ENCODE data around the gene PHC3. TPM values are rescaled to one million over a fixed set of nuclear protein-coding genes. Genes with fewer than 3 reads are reported as not detected.

Gene PHC3
- total and polyA plus RNA-seq, 2 of the 13 experiments (the other 11 are each of a cell fraction or from before 2014, with no cell fraction given), result 24.1 to 49.0 TPM

DNA sequence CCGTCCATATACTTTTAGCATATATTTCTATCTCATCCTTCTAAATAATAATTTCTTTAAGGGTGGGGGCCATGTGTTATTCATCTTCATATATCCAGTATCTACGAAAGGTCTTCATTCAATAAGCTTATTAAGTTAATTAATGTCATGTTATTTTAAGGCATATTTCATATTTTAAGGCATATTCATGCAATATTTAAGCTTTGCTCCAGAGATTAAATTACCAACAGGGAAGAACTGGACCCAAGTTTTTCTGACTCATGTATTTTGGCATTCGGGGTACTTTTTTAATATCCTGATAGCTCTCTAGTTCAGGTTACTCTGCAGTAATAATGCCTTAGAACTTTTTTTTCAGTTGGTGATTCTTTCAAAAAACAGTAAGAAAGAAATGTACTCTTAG is 27.4 kb downstream of the PHC3 start:
- Histone ChIP-seq H3K79me2 (ENCODE audit: insufficient read depth, low read length) (peaks cover 57% of the 10 kb centered on the region), H3K27ac (ENCODE audit: extremely low read length, insufficient read depth, low read length) (no peak overlapping the region), H3K36me3 (replicated peaks in 1 of 2; ENCODE audit: control insufficient read depth in 1 of 2, insufficient read depth in 2 of 2, low read length in 2 of 2) (peaks cover 1 to 16% of the 10 kb centered on the region in 2 experiments; a peak in 3 of 5 replicates), H3K4me2 (ENCODE audit: low read depth, low read length) (no peak overlapping the region), H3K9ac (ENCODE audit: insufficient read depth, low read depth, low read length) (no peak overlapping the region), H3K9me3 (ENCODE audit: low read length) (no peaks in the 10 kb centered on the region), H3K27me3 (ENCODE audit: control insufficient read depth in 1 of 2, insufficient read depth in 2 of 2, low read length in 2 of 2) (no peaks in the 10 kb centered on the region), H3K4me3 (replicated peaks in 1 of 3; ENCODE audit: insufficient read depth in 1 of 3, low read depth in 2 of 3, low read length in 3 of 3) (no peak overlapping the region), H2AFZ (ENCODE audit: low read length) (no peak overlapping the region), H3K4me1 (ENCODE audit: insufficient read depth, low read length) (peaks cover 16% of the 10 kb centered on the region), H4K20me1 (ENCODE audit: insufficient read depth, low read length) (peaks cover 13% of the 10 kb centered on the region)
- no peak for ATAC-seq
- ChIA-PET POLR2A (no interaction called here), CTCF (ENCODE audit: low intra/inter-chr PET ratio, low total read pairs) (no interaction called here)
- TF ChIP-seq KDM1A (CRISPR knock-in tag; IDR thresholded peaks at IDR 0.05), result no peak
- no peak for TF ChIP-seq ARNTL (CRISPR knock-in tag; IDR thresholded peaks at IDR 0.05)
- no peak for TF ChIP-seq PAWR (CRISPR knock-in tag; IDR thresholded peaks at IDR 0.05; ENCODE audit: borderline replicate concordance)
- no peak for TF ChIP-seq TCF7 (IDR thresholded peaks at IDR 0.05; ENCODE audit: low read depth)
- TF ChIP-seq RFX3 (CRISPR knock-in tag; IDR thresholded peaks at IDR 0.05), result no peak
- TF ChIP-seq XBP1 (CRISPR knock-in tag; IDR thresholded peaks at IDR 0.05), result no peak
- TF ChIP-seq NFYC (CRISPR knock-in tag; IDR thresholded peaks at IDR 0.05), result no peak
- no peak for TF ChIP-seq SRSF1 (optimal IDR thresholded peaks at IDR 0.05; ENCODE audit: low read depth, low read length)
- no peak for TF ChIP-seq ZNF350 (CRISPR knock-in tag; IDR thresholded peaks at IDR 0.05; ENCODE audit: borderline replicate concordance, low read depth)
- no peak for TF ChIP-seq CSRNP1 (CRISPR knock-in tag; IDR thresholded peaks at IDR 0.05)
- TF ChIP-seq BRD4 (CRISPR knock-in tag; IDR thresholded peaks at IDR 0.05), result no peak
- TF ChIP-seq ELF3 (CRISPR knock-in tag; IDR thresholded peaks at IDR 0.05), result no peak
- no peak for TF ChIP-seq IRX3 (CRISPR knock-in tag; IDR thresholded peaks at IDR 0.05; ENCODE audit: borderline replicate concordance, low read depth)
- TF ChIP-seq MEIS1 (CRISPR knock-in tag; IDR thresholded peaks at IDR 0.05; ENCODE audit: borderline replicate concordance), result no peak
- no peak for FAIRE-seq
- WGBS (ENCODE audit: low lambda C conversion rate), result 97% methylated on average over 3 of the region's 3 CpGs
- in situ Hi-C loops (cut with HindIII; ENCODE audit: extremely low pct_ligation_motif_present, low pct_unique_long_range_greater_than_20kb) (no loop called here), intact Hi-C loops (cut with micrococcal nuclease; ENCODE audit: unreplicated experiment) (no loop called here)
- TSS peak; percentile 15 for BruUV-seq (replicated peaks)
- DNase-seq (ENCODE audit: low spot score), result no peak
